ENCODE measurements around the gene FXYD6.

Gene FXYD6

DNA sequence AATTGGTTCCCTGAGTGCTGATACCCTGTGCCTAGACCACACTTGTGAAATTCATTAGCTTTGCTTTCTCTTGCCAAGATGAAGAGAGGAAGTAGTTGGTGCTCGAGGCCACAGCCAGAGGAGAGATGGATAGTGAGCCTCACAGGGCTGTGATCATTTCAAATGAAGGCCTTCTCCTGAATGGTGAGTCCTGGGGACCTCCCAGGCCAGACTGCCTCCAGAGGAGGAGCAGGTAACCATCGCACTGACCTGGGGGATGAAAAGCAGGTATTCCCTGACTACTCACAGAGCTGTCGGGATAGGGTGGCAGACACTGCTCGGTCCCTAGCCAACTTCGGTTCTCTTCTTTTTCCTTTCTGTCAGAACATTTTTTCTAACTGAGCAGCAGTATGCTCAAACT lies 4.8 kb upstream of the FXYD6 start:
- no peak for TF ChIP-seq ZBTB7A (IDR thresholded peaks at IDR 0.05; ENCODE audit: low read depth)
- TF ChIP-seq NFIC (IDR thresholded peaks at IDR 0.05) = no peak
- TF ChIP-seq RAD21 (IDR thresholded peaks at IDR 0.05; ENCODE audit: low read depth) = no peak
- no peak for TF ChIP-seq YY1 (IDR thresholded peaks at IDR 0.05; ENCODE audit: low read depth)
- TF ChIP-seq CEBPB (IDR thresholded peaks at IDR 0.05) = no peak
- no peak for TF ChIP-seq EP300 (IDR thresholded peaks at IDR 0.05; ENCODE audit: borderline replicate concordance)
- no peak for TF ChIP-seq TEAD4 (IDR thresholded peaks at IDR 0.05)

DNA sequence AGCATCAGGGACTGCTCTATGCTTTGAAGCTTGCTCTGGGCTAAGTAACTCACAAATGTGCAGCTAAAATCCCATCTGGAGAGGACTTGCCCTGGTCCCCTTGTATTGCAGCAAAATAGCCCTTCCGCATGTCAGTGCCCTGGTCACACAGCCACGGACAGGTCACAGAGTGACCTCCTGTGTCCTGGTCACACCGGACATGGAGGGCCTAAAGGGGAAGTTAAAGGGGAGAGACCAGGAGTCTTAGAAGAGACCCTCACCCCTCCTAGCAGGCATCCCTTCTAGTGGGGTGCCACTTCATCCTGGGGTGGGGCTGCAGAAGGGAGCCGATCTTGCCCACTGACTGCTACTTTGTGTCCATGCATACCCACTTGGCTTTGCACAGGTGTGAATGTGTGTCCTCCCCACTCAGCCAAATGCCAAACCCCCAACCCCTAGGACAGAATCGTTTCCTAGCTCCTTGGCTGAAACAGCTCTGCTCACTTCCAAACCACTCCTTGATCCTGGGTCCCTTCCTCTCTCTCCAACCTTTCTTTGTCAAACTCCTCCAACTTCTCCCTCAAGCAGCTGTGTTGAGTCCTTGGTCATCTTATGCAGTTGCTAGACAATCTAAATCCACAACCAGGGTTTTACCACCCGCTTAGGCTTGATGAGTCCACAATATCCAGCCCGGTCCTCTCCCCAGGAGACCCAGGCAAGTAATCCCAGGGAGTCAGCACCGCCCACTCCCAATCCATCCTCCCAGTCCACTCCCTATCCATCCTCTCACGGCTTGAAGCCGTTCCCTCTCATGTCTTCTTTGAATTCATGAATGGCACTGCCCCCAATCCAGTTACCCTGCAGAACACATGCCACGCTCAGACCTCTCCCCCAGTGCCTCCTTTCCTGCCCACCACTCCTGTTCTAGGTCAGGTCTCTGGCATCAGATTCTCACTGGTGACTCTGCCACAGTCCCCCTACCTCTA lies 3.3 kb upstream of the FXYD6 start:
- TF ChIP-seq FOXM1 (IDR thresholded peaks at IDR 0.05; ENCODE audit: borderline replicate concordance, low read depth) (no peak), TCF12 (IDR thresholded peaks at IDR 0.05; ENCODE audit: low read depth) (no peak), RAD21 (IDR thresholded peaks at IDR 0.05; ENCODE audit: low read depth) (no peak), ZBTB7A (IDR thresholded peaks at IDR 0.05; ENCODE audit: low read depth) (no peak), CEBPB (IDR thresholded peaks at IDR 0.05) (no peak), REST (IDR thresholded peaks at IDR 0.05; ENCODE audit: low read depth) (no peak), TAF1 (IDR thresholded peaks at IDR 0.05; ENCODE audit: low read depth) (no peak), TEAD4 (IDR thresholded peaks at IDR 0.05) (no peak), CREB1 (IDR thresholded peaks at IDR 0.05; ENCODE audit: low read depth) (no peak), MAX (IDR thresholded peaks at IDR 0.05) (no peak)

DNA sequence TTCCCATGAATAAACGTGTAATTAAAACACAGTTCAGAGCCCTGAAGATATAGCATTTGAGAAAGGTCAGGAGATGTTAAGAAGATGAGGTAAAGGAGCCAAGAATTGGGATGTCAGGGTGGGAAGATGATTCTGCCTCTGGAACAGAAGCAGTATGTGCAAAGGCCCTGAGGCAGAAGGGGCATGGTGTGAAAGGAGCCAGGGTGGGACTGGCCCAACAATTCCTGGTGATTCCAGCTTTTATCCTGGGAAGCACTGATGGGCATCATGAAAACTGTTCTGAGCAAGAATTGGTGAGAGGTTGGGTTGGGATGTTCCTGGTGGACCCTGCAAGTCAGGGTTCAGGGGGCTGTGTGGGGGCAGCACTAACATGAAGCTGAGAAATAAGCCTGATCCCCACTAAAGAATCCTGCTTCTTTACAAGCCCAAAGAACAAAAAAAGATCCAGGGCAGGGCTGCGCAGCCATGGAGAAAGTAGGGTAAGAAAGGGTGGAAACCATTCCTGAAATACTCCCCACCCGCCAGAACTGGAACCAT lies 2.5 kb upstream of the FXYD6 start:
- TF ChIP-seq YY1 (IDR thresholded peaks at IDR 0.05; ENCODE audit: low read depth) = no peak
- TF ChIP-seq EP300 (IDR thresholded peaks at IDR 0.05; ENCODE audit: borderline replicate concordance) = no peak
- no peak for TF ChIP-seq REST (IDR thresholded peaks at IDR 0.05; ENCODE audit: low read depth)
- TF ChIP-seq CREB1 (IDR thresholded peaks at IDR 0.05; ENCODE audit: low read depth) = no peak
- TF ChIP-seq CEBPB (IDR thresholded peaks at IDR 0.05) = no peak
- no peak for TF ChIP-seq TAF1 (IDR thresholded peaks at IDR 0.05; ENCODE audit: low read depth)
- no peak for TF ChIP-seq TCF12 (IDR thresholded peaks at IDR 0.05; ENCODE audit: low read depth)
- no peak for TF ChIP-seq TEAD4 (IDR thresholded peaks at IDR 0.05)
- TF ChIP-seq NFIC (IDR thresholded peaks at IDR 0.05) = no peak

DNA sequence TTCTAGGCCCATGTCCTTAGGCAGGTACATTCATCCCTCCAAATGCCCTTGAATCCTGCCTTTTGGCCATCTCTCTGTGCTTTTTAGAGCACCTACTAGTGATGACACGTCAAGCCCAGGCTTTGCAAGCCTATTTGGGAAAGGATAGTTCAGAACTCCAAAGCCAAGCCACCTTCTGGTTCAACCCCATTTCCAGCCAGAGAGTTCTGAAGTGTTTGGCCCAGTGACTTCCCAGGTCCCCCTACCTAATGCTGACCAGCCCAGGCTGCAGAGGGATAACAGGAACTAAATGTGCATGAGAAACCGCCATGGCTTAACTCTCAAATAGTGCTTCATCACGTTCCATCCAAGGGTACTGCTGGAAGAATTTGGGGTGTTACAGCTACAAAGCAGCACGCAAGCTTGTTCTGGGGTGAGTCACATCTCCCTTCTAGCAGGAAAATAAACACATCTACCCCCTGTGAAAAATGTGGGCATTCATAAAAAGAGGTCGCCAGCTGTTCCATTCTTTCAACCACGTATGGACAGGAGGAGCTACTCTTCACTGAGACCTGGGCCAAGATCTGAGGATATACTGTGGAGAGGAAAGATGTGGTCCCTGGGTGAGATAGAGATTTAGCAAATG lies 2.0 kb upstream of the FXYD6 start:
- TF ChIP-seq CEBPB (IDR thresholded peaks at IDR 0.05) = no peak

DNA sequence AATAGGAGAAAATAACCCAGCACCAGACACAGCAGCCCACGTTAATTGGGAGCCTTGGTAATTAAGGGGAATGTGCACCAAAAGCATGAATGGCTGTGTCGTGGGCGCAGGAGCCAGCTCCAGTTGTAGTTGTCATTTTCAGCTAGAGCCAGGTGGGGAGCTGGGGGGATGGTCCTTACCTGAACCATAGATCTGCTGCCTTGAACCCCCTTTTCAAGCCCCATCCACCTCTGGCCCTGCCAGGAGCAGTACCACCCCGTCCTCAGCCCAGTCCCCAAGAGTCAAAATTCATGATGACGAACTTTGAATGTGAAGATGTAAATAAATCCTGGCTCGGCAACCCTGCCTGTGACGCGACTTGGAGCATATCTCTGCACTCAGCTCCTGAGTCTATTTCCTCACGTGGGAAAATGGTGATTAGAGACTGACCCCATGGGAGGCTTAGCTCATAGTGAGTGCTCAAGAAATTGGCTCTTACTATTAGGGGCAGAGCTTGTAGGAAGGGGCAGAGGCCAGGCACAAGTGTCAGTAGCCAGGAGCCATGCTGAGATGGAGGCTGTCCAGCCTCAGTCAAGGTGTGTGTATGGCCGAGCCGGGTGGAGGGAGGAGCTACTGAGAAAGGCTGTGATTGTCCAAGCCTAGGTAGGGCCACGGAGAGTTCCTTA lies 794 bp upstream of the FXYD6 start:
- TF ChIP-seq RAD21 (IDR thresholded peaks at IDR 0.05; ENCODE audit: low read depth) (no peak), CEBPB (IDR thresholded peaks at IDR 0.05) (no peak), TAF1 (IDR thresholded peaks at IDR 0.05; ENCODE audit: low read depth) (no peak), EP300 (IDR thresholded peaks at IDR 0.05; ENCODE audit: borderline replicate concordance) (no peak), YY1 (IDR thresholded peaks at IDR 0.05; ENCODE audit: low read depth) (no peak), EGR1 (IDR thresholded peaks at IDR 0.05) (no peak), TCF12 (IDR thresholded peaks at IDR 0.05; ENCODE audit: low read depth) (no peak), CREB1 (IDR thresholded peaks at IDR 0.05; ENCODE audit: low read depth) (no peak), NFIC (IDR thresholded peaks at IDR 0.05) (no peak)
- TF ChIP-seq, protein P1, sequence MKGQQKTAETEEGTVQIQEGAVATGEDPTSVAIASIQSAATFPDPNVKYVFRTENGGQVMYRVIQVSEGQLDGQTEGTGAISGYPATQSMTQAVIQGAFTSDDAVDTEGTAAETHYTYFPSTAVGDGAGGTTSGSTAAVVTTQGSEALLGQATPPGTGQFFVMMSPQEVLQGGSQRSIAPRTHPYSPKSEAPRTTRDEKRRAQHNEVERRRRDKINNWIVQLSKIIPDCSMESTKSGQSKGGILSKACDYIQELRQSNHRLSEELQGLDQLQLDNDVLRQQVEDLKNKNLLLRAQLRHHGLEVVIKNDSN (IDR thresholded peaks at IDR 0.05) = no peak

- TF ChIP-seq RAD21 (IDR thresholded peaks at IDR 0.05; ENCODE audit: low read depth) (no peak), CREB1 (IDR thresholded peaks at IDR 0.05; ENCODE audit: low read depth) (no peak), EP300 (IDR thresholded peaks at IDR 0.05; ENCODE audit: borderline replicate concordance) (no peak), YY1 (IDR thresholded peaks at IDR 0.05; ENCODE audit: low read depth) (no peak), TCF12 (IDR thresholded peaks at IDR 0.05; ENCODE audit: low read depth) (no peak), REST (IDR thresholded peaks at IDR 0.05; ENCODE audit: low read depth) (no peak), ZBTB7A (IDR thresholded peaks at IDR 0.05; ENCODE audit: low read depth) (no peak), NFIC (IDR thresholded peaks at IDR 0.05) (no peak), MAX (IDR thresholded peaks at IDR 0.05) (no peak), FOXM1 (IDR thresholded peaks at IDR 0.05; ENCODE audit: borderline replicate concordance, low read depth) (no peak), TEAD4 (IDR thresholded peaks at IDR 0.05) (no peak), TAF1 (IDR thresholded peaks at IDR 0.05; ENCODE audit: low read depth) (no peak), EGR1 (IDR thresholded peaks at IDR 0.05) (no peak), CEBPB (IDR thresholded peaks at IDR 0.05) (no peak)
- TF ChIP-seq, protein P1 (IDR thresholded peaks at IDR 0.05) = no peak
Measured at GRCh38 chr11:117876059-117876340, 458 bp downstream of the FXYD6 start.

All from Ishikawa (cell line).